Measurements from ENCODE around the gene CD300E. TPM values are rescaled to one million over a fixed set of nuclear protein-coding genes. Genes with fewer than 3 reads are reported as not detected.
A peak's percentile ranks its signal among the peaks of the same experiment; 100 is the strongest.
"Not testable (repeated sequence)": the region's sequence is repeated elsewhere in the genome, so short reads cannot be mapped to it uniquely, and the experiment has no call there.

Gene CD300E
- total RNA-seq, 1 donor from 2014 or later = not detected

DNA sequence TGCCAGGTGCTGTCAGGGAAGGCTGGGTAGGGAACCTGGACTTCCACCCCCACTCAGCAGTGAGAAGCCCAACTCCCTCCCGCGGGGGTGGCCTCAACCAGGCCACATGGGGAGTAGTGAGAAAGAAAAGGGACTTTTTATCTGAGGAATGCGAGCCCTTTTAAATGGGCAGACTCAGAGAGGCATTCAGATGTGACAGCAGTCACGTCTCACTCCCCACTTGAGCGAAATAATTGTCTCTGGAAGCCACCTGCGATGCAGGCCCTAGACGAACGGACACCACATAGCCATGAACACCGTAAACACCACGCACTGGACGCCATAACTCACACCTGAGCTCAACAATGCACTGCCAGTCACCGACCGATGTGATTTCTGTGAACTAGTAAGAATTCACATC lies 11.9 kb upstream of the CD300E start:
- no peak for DNase-seq (ENCODE audit: low read depth in 2 of 2)

DNA sequence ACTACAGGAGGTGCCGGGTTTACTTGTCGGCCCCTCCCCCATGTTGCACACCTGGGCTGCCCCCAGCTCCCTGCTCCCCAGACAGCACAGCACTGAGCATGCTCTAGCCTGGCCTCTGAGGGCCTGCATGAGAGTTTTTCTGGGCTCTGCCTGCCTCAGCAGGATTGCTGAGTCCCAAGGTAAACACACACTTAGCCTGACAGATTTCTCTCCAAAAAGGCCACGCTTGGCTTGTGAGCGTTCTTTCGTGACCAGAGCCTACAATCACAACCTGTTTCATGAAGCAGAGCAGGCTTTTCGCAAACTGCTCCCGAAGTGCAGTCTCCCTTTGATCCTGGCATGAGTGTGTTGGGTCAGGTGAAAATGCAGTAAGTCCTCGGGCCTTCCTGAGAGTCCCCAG lies 9.8 kb upstream of the CD300E start:
- DNase-seq (ENCODE audit: low read depth in 2 of 2) = no peak

DNA sequence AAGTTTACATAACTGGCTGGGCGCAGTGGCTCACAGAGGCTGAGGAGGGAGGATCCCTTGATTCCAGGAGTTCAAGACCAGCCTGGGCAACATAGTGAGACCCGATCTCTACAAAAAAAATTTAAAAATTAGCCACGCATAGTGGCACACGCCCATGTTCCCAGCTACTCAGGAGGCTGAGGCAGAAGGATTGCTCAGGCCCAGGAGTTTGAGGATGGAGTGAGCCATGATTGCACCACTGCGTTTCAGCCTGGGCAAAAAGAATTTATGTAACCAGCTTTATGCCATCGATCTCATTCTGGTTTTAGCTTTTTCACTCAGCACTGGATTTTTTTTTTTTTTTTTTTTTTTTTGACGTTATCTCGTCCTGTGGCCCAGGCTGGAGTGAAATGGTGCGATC lies 9.1 kb upstream of the CD300E start:
- no peak for DNase-seq (ENCODE audit: low read depth in 2 of 2)

DNA sequence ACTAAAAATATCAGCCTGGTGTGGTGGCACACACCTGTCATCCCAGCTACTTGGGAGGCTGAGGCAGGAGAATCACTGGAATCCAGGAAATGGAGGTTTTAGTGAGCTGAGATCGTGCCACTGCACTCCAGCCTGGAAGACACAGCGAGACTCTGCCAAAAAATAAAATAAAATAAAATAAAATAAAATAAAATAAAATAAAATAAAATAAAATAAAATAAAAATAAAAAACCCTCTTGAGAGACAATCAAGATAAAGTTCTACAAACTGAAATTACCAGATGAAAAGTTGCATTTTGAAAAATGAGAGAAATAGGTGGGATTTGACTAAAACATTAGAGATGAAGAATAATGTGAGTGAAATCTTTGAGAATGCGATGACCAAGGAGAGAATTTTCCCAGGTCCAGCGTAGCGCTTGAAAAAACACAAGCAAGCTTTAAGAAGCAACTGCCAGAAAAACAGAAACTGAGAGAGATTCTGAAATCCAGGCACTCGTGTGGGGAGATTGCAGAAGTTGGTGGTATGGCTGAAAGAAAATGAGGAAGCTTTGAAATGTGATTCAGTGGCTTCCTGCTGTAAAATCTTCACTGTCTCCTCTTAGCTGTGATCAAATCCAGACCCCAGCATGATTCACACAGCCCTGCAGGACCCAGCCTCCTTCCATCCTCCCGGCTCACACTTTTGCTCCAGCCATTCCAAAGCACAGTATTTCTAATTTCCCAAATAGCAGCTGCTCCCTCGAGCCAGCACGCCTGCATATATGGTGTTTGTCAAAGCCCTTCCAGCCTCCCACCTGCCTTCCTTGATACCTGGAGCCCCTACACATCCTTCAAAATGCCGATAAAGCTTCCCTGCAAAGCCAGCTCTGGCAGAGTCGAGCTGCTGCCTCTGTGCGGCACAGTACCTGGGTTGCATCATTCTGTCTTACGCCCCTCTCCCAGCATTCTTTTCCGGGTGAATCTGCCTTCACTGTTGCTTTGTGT lies 8.2 kb upstream of the CD300E start:
- no peak for DNase-seq (ENCODE audit: low read depth in 2 of 2)

DNA sequence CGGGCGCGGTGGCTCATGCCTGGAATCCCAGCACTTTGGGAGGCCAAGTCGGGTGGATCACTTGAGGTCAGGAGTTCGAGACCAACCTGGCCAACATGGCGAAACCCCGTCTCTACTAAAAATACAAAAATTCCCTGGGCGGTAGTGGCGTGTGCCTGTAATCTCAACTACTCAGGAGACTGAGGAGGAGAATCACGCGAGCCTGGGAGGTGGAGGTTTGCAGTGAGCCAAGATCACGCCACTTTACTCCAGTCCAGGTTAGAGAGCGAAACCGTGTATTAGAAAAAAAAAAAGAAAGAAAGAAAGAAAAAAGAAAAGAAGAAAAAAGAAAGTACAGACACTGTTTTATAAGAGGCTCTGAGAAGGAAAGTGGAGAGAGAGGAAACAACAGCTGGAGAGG lies 6.7 kb upstream of the CD300E start:
- not testable (repeated sequence) for DNase-seq (ENCODE audit: low read depth in 2 of 2)

DNA sequence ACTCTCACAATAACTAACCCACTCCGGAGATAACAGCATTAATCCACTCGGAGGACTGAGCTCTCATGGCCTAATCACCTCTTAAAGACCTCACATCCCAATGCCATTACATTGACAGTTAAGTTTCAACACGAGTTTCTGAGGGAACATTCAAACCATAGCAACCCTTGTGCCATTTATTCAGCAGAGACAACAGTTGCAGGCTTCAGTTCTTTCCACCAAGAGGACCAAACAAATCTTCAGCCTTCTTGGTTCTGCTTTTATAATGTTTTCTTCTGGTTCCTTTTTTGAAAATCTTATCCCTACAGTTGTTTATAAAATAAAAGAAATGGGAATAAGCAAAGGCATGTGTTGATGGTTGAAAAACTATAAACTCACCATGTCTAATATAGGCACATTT lies 2.1 kb upstream of the CD300E start:
- no peak for DNase-seq (ENCODE audit: low read depth in 2 of 2)

DNA sequence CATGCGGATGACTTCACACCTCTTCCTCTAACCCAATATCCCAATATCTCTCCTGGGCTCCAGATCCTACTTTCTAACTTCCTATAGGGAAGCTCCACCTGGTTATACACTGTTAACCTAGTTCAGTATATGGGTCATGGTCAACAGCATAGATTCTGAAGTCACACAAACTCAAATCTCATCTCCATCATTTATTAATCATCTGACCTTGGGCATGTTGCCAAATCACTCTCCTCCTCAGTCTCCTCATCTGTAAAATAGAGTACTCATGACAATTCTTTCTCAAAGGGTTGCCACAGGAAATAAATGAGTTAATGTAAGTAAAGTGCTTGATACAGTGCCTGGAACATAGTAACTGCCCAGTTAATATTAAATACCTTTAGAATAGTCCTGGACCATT lies 593 bp upstream of the CD300E start:
- no peak for DNase-seq (ENCODE audit: low read depth in 2 of 2)

DNA sequence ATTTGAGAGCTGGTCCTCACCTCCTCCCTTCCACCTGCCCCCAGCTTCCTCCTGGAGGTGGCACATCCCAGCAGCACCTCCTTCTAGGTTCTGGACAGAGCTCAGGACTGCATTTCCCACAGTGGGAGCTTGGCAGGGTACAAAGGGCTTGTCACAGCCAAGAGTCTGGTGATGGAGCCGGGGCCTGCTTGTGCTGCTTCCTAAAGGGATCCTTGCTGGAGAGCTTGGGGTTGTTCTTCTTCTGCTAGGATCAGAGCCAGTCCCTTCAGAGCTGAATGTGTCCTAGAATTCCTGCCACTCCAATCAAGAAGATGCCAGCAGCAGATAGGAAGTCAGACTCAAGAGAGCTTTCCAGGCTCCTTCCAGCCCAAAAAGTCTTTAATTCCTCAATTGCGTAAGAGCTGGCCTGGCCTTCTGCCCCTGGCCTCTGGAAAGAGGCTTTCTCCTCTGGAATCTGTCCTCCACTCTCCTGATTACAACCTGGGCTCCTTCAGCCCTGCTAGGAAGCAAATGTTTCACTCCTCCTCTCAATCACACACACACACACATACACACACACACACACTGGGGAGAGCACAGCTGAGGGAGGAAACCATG lies 4.4 kb downstream of the CD300E start:
- no peak for DNase-seq (ENCODE audit: low read depth in 2 of 2)

DNA sequence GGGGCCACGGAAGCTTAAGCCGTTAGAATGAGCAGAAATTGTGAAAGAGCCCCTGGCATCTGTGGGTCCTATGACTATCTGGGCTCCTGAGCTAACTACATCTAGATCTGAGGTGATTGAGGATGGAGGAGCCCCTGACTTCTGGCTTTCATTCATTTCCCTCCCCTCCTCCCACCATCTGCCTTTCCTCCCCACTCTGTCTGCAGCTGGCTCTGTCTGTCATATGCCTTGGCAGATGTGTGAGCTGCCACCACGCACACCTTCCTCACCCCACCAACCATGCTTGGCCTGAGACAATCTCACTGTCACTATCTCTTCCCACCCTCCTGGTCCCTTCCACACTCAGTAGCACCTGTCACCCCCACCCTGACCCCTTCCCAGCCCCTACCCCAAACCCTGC lies 5.1 kb downstream of the CD300E start:
- DNase-seq (ENCODE audit: low read depth in 2 of 2) = no peak

DNA sequence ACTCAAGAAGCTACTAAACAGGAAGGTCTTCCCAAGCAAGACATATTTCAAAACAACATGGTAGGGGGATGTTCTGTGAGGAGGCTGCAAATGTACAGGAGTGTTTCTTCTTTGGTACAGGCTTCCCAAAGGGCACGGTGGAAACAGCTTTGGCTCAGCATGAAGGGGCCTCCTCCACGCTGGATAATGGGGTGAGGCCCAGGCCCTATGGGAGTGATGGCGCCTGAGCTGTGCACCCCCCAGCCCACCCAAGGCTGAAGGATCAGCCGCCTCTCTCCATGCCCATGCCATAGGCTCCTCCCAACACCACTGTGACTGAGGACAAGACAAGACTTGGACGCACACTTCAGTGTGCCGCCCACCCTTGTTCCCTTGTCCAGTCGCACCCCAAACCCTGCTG lies 6.8 kb downstream of the CD300E start:
- no peak for DNase-seq (ENCODE audit: low read depth in 2 of 2)

DNA sequence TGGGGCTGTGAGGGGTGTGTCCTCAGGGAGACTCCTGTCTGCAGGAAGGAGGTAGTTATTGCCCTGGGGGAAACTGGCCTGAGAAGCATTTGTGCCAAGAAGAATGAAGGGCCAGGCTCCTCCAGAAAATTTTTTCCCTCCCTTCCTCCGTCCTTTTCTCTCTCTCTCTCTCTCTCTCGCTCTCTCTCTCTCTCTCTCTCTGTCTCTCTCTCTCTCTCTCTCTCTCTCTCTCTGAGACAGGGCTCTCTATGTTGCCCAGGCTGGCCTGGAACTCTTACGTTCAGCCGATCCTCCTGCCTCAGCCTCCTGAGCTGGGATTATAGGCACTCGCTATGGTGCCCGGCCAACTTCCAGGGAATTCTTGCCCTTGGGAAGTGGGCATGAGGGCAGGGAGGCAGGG lies 11.5 kb downstream of the CD300E start:
- DNase-seq (ENCODE audit: low read depth in 2 of 2) = no peak

DNA sequence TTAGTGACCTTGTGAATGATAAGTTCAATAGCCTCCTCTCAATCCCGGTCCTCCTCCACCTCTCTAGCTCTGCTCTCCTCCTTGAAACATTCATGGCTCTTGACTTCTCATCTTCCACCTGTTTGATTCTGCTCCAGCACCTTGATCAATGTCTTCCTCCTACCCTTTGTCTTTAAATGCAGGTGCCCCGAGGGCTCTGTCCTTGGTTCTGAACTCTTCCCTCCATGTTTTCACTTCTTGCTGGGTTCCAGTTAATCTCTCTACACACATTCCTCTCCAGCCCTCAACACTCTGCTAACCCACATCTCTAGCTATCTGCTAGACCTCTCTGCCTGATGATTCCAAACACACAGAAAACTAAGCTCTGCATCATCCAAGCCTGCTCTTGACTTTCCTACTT lies 13.4 kb downstream of the CD300E start:
- DNase-seq (ENCODE audit: low read depth in 2 of 2) = no peak

DNA sequence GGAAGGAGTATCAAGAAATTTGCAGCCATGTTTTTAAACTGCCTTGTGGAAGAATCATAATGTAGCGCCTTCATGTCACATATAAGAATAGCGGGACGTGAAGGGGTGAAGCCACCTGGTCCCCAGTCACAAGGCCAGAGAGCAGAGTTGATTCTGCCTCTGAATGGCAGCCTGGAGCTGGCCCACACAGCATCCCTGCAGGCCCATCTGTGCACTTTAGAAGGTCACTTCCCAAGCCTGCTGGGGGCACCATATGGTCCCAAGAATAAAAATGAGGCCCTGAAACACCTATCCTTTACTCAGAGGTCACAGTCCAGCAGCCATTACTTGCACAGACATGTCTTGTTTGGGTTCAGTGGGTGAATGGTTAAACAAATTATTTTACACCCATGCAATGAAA lies 15.0 kb downstream of the CD300E start:
- no peak for DNase-seq (ENCODE audit: low read depth in 2 of 2)

DNA sequence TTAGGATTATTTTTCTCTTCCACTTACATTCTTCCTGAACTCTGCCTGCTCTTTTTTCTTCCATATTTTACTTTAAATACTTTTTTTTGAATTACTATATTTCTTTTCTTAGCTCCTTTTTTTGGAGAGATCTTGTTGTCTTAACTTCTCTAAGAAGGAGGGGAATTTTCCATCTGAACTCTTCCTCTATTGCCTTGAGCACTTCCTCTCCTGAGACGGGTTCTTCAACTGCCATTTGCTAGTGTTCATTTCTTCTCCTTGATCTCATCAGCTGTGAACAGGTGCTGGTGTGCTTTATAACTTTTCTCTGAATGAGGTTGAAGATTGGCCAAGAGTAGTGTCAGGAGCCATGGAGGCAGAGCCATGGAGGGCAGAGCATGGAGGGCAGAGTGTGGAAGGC lies 16.3 kb downstream of the CD300E start:
- no peak for DNase-seq (ENCODE audit: low read depth in 2 of 2)

DNA sequence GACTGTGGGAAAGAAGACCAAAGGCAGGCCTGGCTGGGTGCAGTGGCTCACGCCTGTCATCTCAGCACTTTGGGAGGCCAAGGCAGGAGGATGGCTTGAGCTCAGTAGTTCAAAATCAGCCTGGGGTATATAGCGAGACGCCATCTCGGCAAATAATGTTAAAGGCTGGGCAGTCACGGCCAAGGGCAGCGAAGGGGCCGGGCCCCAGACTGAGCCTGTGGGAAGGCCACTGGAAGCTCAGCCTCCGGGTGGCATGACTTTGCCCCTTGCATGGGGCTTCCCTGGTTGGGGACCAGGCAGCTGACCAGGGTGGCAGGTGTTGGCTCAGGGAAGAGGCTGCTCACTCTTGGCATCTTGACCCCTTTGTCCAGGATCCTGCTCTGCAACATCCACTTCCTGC lies 17.5 kb downstream of the CD300E start:
- DNase-seq (ENCODE audit: low read depth in 2 of 2) = no peak

DNA sequence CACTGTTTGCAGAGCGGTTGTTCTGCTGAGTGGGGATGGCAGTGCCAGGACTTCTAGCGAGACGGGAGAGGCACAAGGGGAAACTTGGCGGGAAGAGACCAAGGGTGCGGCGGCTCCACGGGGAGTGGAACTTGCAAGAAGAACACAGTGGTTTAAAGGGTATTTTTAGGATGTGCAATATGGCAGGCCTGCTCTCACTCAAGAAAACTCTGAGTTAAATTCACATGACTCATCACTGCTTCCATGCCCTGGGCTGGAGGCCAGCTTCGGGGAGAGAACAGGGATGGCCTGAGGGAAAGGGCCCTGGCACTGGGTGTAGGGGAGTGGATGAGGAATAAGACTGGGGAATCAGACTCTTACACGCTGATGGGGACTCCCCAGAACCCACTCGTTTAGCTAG lies 18.2 kb downstream of the CD300E start:
- DNase-seq (ENCODE audit: low read depth in 2 of 2) = peak in 1 of 2 donors; percentile 7

DNA sequence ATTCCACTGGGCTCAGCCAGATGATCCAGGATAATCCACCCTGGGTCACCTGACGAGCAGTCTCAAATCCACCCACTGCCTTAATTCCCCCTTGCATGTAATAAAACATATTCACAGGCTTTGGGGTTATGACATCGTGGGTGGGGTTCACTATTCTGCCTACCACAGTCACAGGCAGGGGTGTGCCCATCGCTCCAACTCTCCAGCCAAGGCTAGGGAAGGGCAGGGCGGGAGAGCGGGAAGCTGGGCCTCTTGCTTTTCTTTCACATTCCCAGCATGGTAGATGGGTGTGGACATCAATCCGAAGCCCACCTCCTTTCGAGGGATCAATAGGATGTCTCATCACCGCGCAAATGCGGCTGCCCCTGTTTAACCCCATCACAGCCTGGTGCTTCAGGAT lies 18.8 kb downstream of the CD300E start:
- DNase-seq (ENCODE audit: low read depth in 2 of 2) = no peak

DNA sequence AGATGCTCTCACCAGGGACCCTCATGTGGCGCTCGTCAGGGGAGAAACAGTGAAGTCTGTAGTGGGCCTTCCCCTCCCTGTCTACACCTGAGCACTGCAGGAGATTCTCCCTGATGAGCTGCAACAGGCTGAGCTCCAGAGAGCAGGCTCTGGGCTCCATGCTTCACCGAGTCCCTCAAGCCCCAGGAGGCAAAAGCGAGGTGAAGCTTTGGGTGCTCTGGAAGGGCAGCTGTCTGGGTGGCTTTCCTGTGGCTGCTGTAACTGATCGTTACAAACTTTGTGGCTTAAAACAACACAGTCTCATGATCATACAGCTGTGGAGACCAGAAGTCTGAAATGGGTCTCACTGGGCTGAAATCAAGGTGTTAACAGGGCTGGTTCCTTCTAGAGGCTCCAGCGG lies 19.3 kb downstream of the CD300E start:
- DNase-seq (ENCODE audit: low read depth in 2 of 2) = no peak

DNA sequence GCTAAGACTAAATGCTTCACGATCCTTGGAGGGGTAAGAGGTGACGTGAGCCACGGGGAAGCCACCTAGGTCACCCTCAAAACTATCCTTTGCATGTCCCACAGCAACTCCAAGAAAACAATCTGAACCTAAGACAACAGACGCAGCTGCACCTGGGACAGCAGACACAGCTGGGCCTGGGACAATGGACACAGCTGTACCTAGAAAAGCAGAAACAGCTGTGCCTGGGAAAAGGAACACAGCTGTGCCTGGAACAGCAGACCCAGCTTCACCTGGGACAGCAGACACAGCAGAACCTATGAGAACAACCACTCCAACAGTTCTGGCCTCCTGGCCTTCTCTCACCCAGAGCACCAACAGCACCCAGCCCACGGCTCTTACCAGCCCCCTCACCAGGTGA lies 19.8 kb downstream of the CD300E start:
- DNase-seq (ENCODE audit: low read depth in 2 of 2) = no peak

DNA sequence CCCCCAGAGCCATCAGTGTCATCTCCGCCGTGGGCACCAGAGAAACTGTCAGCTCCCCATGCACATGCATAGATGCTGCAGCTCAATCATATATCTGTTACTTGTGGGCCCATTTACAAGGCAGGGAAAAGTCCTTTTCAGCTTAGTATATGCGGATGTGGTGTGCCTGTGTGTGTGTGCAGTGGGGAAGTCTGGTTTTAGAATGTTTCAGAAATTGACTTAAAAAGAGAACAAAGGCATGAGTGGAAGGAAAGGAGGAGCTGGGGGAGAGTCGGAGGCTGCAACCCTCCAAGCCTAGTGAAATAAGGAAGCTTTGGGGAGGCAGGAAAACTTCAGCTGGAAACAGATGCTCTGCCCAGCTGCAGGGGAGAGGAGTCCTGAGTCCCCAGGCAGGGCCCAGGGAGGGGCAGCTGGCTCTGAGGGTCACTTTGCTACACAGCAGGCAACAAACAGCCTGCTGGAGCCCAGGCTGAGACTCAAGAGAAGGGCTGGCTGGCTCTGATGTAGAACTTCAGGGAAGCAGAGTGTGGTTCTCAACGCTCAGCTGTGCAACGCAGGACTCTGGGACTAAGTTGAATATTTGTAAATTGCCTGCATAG lies 20.4 kb downstream of the CD300E start:
- no peak for DNase-seq (ENCODE audit: low read depth in 2 of 2)

DNA sequence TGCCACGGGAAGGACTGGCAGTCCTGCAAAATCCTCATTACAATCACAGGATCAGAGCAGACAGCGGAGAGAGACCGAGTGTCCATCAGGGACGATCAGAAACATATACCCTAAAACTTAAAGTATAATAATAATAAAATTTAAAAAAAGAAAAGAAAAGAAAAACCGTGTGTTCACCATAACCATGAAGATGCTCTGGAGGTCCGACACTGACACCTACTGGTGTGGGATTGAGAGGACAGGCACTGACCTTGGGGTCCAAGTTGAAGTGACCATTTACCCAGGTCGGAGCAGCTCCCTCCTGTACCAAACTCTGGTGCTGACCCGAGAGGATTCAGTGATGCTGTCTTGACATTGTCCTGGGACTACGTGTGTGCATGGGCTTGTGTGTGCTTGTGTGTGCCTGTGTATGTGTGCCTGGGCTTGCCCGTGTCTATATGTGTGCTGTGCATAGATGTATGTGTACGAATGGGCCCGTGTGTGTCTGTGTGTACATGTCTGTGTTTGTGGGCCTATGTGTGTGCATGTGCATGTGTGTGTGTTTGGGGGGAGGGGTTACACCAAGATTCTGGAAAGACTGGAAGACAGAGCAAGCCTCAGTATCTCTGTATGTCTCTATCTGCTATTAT lies 21.5 kb downstream of the CD300E start:
- DNase-seq (ENCODE audit: low read depth in 2 of 2) = peak; percentile 40 to 54

DNA sequence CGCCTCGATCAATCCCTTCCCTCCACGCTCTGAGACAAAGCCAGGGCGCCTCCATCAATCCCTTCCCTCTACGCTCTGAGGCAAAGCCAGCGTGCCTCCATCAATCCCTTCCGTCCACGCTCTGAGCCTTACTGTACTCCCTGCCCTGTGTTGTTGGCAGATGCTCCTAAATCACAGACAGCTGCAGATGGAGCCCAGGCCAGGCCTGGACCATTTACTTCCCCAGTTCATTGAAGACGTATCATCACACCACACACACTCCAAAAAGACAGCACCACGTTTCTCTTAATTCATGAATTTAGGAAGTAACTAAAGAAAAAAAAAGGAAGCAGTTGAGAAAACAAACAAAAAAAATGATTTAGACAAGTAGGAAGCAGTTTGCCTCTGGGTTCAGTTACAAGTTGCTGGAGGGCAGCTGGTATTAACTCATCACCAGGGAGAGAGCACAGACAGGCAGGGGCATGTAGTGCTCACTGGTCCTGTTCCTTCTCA lies 24.0 kb downstream of the CD300E start:
- no peak for DNase-seq (ENCODE audit: low read depth in 2 of 2)

All from lung microvascular endothelial cell (primary cell).